GM23338 (cell line): ENCODE measurements around the gene PRKD1.

Source experiments
- EZH2phosphoT487 ChIP-seq: fragments of 200-600 bp; sonication (generic); IDR thresholded peaks from one replicate; pipeline ENCODE4 v1.8.1; 2018; ENCODE audit warnings: antibody characterized with exemption; ENCODE audit not compliant: unreplicated experiment
- POLR2AphosphoS5 ChIP-seq: IDR thresholded peaks from 2 replicates; pipeline ENCODE4 v1.6.1; 2016; ENCODE audit warnings: antibody characterized with exemption, low read depth
- ZNF331 ChIP-seq: fragments of 250-450 bp; sonication (Bioruptor Pico); IDR thresholded peaks from 2 replicates; pipeline ENCODE4 v1.5.0; 2020; ENCODE audit warnings: low read depth, mild to moderate bottlenecking, moderate library complexity
- TF ChIP-seq, protein P1 (sequence below), 2 experiments: fragments of 200-600 bp in 1 of 2; sonication (generic) in 1 of 2; conservative IDR thresholded peaks; 2 replicates each; pipeline versions ENCODE4 v1.5.1 to v1.6.1; 2016 to 2017; ENCODE audit warnings: antibody characterized with exemption in 2 of 2, low read depth in 2 of 2, mild to moderate bottlenecking in 2 of 2, moderate library complexity in 1 of 2
- TF ChIP-seq, protein P2 (sequence below): IDR thresholded peaks from one replicate; pipeline ENCODE4 v1.6.1; 2018; ENCODE audit warnings: antibody characterized with exemption; ENCODE audit not compliant: unreplicated experiment

GRCh38 chr14:29815016-29815674, 112.5 kb downstream of the PRKD1 start:
- TF ChIP-seq, protein P1, sequence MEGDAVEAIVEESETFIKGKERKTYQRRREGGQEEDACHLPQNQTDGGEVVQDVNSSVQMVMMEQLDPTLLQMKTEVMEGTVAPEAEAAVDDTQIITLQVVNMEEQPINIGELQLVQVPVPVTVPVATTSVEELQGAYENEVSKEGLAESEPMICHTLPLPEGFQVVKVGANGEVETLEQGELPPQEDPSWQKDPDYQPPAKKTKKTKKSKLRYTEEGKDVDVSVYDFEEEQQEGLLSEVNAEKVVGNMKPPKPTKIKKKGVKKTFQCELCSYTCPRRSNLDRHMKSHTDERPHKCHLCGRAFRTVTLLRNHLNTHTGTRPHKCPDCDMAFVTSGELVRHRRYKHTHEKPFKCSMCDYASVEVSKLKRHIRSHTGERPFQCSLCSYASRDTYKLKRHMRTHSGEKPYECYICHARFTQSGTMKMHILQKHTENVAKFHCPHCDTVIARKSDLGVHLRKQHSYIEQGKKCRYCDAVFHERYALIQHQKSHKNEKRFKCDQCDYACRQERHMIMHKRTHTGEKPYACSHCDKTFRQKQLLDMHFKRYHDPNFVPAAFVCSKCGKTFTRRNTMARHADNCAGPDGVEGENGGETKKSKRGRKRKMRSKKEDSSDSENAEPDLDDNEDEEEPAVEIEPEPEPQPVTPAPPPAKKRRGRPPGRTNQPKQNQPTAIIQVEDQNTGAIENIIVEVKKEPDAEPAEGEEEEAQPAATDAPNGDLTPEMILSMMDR (conservative IDR thresholded peaks at IDR 0.05; ENCODE audit: low read depth in 2 of 2), result no peak
- TF ChIP-seq, protein P2, sequence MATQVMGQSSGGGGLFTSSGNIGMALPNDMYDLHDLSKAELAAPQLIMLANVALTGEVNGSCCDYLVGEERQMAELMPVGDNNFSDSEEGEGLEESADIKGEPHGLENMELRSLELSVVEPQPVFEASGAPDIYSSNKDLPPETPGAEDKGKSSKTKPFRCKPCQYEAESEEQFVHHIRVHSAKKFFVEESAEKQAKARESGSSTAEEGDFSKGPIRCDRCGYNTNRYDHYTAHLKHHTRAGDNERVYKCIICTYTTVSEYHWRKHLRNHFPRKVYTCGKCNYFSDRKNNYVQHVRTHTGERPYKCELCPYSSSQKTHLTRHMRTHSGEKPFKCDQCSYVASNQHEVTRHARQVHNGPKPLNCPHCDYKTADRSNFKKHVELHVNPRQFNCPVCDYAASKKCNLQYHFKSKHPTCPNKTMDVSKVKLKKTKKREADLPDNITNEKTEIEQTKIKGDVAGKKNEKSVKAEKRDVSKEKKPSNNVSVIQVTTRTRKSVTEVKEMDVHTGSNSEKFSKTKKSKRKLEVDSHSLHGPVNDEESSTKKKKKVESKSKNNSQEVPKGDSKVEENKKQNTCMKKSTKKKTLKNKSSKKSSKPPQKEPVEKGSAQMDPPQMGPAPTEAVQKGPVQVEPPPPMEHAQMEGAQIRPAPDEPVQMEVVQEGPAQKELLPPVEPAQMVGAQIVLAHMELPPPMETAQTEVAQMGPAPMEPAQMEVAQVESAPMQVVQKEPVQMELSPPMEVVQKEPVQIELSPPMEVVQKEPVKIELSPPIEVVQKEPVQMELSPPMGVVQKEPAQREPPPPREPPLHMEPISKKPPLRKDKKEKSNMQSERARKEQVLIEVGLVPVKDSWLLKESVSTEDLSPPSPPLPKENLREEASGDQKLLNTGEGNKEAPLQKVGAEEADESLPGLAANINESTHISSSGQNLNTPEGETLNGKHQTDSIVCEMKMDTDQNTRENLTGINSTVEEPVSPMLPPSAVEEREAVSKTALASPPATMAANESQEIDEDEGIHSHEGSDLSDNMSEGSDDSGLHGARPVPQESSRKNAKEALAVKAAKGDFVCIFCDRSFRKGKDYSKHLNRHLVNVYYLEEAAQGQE, result no peak
- no peak for TF ChIP-seq POLR2AphosphoS5
- TF ChIP-seq ZNF331 (CRISPR knock-in tag), result no peak
- no peak for TF ChIP-seq EZH2phosphoT487
